Sigmoid colon (tissue), 7 donors: Measurements from ENCODE around the gene USP9X. TPM values are rescaled to one million over a fixed set of nuclear protein-coding genes. Genes with fewer than 3 reads are reported as not detected.
"Not testable (repeated sequence)": the region's sequence is repeated elsewhere in the genome, so short reads cannot be mapped to it uniquely, and the experiment has no call there.

Experiments used
- DNase-seq: peaks from one replicate; pipeline ENCODE4 v3.0.0-alpha.2; 2019
- H3K27ac ChIP-seq, 4 donors: fragments of 200-600 bp; sonication (generic); one replicate each; pipeline ENCODE4 v1.5.1; 2016 to 2019; ENCODE audit warnings: mild to moderate bottlenecking in 1 of 4
- H3K27me3 ChIP-seq, 3 donors: fragments of 200-600 bp; sonication (generic); one replicate each; pipeline ENCODE4 v1.5.1; 2019; ENCODE audit warnings: mild to moderate bottlenecking in 1 of 3
- H3K36me3 ChIP-seq, 4 donors: fragments of 200-600 bp; sonication (generic); one replicate each; pipeline ENCODE4 v1.5.1; 2016 to 2019
- H3K4me1 ChIP-seq, 4 donors: fragments of 200-600 bp; sonication (generic); one replicate each; pipeline ENCODE4 v1.5.1; 2017 to 2019
- H3K4me3 ChIP-seq, 4 donors: fragments of 200-600 bp; sonication (generic); one replicate each; pipeline ENCODE4 v1.5.1; 2017 to 2019; ENCODE audit warnings: mild to moderate bottlenecking in 2 of 4, moderate library complexity in 1 of 4
- H3K9me3 ChIP-seq, 4 donors: fragments of 200-600 bp in 3 of 4; sonication (generic) in 3 of 4; one replicate each; pipeline versions ENCODE4 v1.5.1 to v1.6.1; 2013 to 2019
- EP300 ChIP-seq, 4 donors: sonication (generic); formaldehyde crosslinking; IDR thresholded peaks; one replicate each; pipeline ENCODE4 v1.6.1; 2017; ENCODE audit warnings: antibody characterized with exemption in 4 of 4
- POLR2A ChIP-seq, 2 donors: fragments of 450-650 bp; IDR thresholded peaks; one replicate each; pipeline ENCODE4 v1.6.1; 2016; ENCODE audit warnings: antibody characterized with exemption in 2 of 2, mild to moderate bottlenecking in 2 of 2, moderate library complexity in 2 of 2
- POLR2AphosphoS5 ChIP-seq, 4 donors: sonication (generic); formaldehyde crosslinking; IDR thresholded peaks; one replicate each; pipeline ENCODE4 v1.6.1; 2017; ENCODE audit warnings: antibody characterized with exemption in 4 of 4
- WGBS, 2 donors: extraction: QIAGEN DNeasy Blood & Tissue Kit; methylation state at CpG; one replicate each; pipeline ENCODE4 v1.1.7; 2013; 5-methylcytosine and 5-hydroxymethylcytosine counted together
- intact Hi-C: fragments of 100-400 bp; cut with DNase I; formaldehyde crosslinking; loops from one replicate; pipeline ENCODE4 v1.15.1; 2023
- polyA plus RNA-seq, 3 donors: library from polyadenylated mRNA; stranded (reverse); fragments of 200-250 nt; gene quantifications; one replicate each; pipeline ENCODE4 v1.2.3, GENCODE V29; 2013
- total RNA-seq, 4 donors: library from RNA; depleted of rRNA; stranded (reverse); fragments of >200 nt; gene quantifications; one replicate each; pipeline ENCODE4 v1.1.0, GENCODE V29; 2016
- TF ChIP-seq, protein P1 (sequence below), 4 experiments: fragments of 450-650 bp in 3 of 4; fragments of 200-600 bp in 1 of 4; IDR thresholded peaks; one replicate each; pipeline ENCODE4 v1.5.1; 2016 to 2019; ENCODE audit warnings: antibody characterized with exemption in 4 of 4, mild to moderate bottlenecking in 3 of 4, moderate library complexity in 2 of 4
- donor health status: healthy with polysubstance abuse.
- donor health status: Bipolar disorder and iron deficiency.
- donor health status: healthy.

The USP9X gene
- total and polyA plus RNA-seq, 7 donors, result 9.6 to 84.5 (median 64.3) TPM

DNA sequence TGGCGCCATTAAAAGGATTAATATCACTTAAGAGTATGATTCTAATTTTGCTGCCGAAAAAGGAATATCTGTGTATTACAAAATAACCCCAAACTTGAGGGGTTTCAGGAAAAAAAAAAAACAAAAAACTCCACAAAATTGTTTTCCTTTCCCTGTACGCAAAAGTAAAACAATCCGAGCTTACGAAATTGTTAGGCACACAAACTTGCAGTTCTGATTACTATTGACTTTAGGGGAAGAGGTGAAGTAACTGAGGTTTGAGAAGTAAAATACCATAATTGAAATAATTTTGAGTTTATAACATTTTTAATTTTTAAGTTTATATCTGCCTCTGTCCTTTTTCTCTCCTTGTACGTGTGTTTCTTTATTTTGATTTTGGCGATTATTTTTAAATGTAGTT lies 64.8 kb downstream of the USP9X start:
- no peak overlapping the region for H3K4me3 ChIP-seq
- H3K9me3 ChIP-seq, result no peaks in the 10 kb centered on the region
- peaks cover 0 to 19% (median 2%) of the 10 kb centered on the region in 4 donors for H3K36me3 ChIP-seq
- 79 to 82% methylated on average over 7 of the region's 7 CpGs for WGBS, 2 donors
- H3K27me3 ChIP-seq, result no peaks in the 10 kb centered on the region
- TF ChIP-seq EP300 (IDR thresholded peaks at IDR 0.05), result no peak
- TF ChIP-seq, protein P1, sequence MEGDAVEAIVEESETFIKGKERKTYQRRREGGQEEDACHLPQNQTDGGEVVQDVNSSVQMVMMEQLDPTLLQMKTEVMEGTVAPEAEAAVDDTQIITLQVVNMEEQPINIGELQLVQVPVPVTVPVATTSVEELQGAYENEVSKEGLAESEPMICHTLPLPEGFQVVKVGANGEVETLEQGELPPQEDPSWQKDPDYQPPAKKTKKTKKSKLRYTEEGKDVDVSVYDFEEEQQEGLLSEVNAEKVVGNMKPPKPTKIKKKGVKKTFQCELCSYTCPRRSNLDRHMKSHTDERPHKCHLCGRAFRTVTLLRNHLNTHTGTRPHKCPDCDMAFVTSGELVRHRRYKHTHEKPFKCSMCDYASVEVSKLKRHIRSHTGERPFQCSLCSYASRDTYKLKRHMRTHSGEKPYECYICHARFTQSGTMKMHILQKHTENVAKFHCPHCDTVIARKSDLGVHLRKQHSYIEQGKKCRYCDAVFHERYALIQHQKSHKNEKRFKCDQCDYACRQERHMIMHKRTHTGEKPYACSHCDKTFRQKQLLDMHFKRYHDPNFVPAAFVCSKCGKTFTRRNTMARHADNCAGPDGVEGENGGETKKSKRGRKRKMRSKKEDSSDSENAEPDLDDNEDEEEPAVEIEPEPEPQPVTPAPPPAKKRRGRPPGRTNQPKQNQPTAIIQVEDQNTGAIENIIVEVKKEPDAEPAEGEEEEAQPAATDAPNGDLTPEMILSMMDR (IDR thresholded peaks at IDR 0.05), result no peak
- H3K27ac ChIP-seq, result no peak overlapping the region
- intact Hi-C loops, result no loop called here
- DNase-seq, result no peak
- peaks cover 0 to 13% (median 0%) of the 10 kb centered on the region in 4 donors for H3K4me1 ChIP-seq

DNA sequence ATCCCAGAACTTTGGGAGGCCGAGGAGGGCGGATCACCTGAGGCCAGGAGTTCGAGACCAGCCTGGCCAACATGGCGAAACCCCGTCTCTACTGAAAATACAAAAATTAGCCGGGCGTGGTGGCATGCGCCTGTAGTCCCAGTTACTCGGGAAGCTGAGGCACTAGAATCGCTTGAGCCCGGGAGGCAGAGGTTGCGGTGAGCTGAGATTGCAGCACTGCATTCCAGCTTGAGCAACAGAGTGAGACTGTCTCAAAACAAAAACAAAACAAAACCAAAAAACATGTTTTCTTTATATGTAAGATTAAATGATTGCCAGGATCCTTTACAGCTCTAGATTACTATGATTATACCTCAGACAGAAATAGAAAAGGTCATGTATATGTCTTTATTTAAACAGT lies 66.5 kb downstream of the USP9X start:
- DNase-seq, H3K27ac ChIP-seq, H3K4me3 ChIP-seq, intact Hi-C loops, H3K4me1 ChIP-seq, H3K9me3 ChIP-seq, H3K27me3 ChIP-seq: not testable (repeated sequence)
- peaks cover 0 to 22% (median 2%) of the 10 kb centered on the region in 4 donors for H3K36me3 ChIP-seq
- WGBS, 2 donors, result 89 to 93% methylated on average over 12 of the region's 12 CpGs

DNA sequence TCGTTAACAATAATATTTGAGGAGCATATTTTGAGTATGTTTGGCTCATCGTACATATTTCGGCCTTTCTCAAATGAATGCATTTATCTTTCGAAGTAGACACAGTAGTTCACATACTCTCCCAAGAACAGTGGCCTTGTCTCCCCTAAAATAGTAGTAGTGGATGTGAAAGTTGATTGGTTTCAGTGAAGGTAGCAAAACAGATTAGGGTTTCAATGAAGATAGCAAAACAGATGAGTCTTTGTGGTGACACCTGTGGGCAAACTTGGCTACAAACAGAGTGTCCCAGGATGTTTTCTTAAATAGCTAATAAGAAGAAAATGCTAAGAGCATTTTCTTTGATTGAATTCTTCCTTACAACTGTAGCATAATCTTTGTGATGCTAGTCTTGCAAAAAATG lies 67.0 kb downstream of the USP9X start:
- Histone ChIP-seq H3K4me3 (no peak overlapping the region), H3K36me3 (peaks cover 0 to 27% (median 2%) of the 10 kb centered on the region in 4 donors), H3K27me3 (no peaks in the 10 kb centered on the region), H3K4me1 (peaks cover 0 to 8% (median 0%) of the 10 kb centered on the region in 4 donors), H3K9me3 (no peaks in the 10 kb centered on the region), H3K27ac (no peak overlapping the region)
- TF ChIP-seq POLR2A (IDR thresholded peaks at IDR 0.05), result no peak
- TF ChIP-seq, protein P1 (IDR thresholded peaks at IDR 0.05), result no peak
- DNase-seq, result no peak
- intact Hi-C loops, result no loop called here
- WGBS, 2 donors, result 95 to 98% methylated on average over 4 of the region's 4 CpGs

DNA sequence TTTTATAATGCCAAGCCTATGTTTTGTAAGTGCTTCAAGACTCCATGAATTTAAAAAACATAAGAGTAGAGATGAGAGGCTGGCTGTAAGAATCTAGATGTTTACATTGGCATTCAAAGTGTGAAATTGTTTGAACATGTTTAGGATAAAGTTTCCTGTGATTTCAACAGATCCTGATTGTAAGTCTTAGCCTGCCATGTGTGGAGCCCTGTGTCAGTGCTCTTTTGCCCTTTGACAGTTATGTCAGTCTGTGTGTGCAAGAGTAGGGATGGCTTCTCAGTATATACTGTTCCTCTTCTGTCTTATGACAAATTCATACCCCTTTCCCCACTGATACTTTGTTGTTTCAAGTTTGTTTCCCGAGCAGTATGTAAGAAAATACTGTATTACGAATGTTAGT lies 68.2 kb downstream of the USP9X start:
- no peak for TF ChIP-seq POLR2A (IDR thresholded peaks at IDR 0.05)
- TF ChIP-seq, protein P1 (IDR thresholded peaks at IDR 0.05), result no peak
- TF ChIP-seq EP300 (IDR thresholded peaks at IDR 0.05), result no peak
- no peaks in the 10 kb centered on the region for H3K9me3 ChIP-seq
- H3K36me3 ChIP-seq, result peaks cover 0 to 26% (median 2%) of the 10 kb centered on the region in 4 donors
- no peaks in the 10 kb centered on the region for H3K27me3 ChIP-seq
- H3K27ac ChIP-seq, result no peak overlapping the region
- peaks cover 0 to 7% (median 0%) of the 10 kb centered on the region in 4 donors for H3K4me1 ChIP-seq
- WGBS, 2 donors, result 80 to 86% methylated on average over 2 of the region's 2 CpGs
- intact Hi-C loops, result no loop called here
- no peak overlapping the region for H3K4me3 ChIP-seq
- DNase-seq, result no peak

DNA sequence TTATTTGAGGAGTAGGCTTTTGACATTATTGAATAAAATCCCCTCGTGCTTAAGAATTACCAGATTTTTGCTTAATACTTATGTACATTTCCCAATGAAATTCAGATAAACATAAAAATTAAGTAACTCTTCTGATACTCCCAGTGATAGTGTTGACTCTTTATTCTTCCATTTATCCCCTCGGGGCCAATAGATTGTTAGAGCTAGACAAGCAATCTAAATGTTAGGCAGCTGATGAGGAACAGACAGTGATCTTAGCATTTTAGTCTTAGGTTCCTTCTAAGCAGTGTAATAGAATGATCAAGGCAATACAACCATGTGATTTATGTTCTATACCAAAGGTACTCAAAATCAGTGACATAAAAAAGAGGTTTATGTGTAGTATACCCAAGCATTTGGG lies 68.7 kb downstream of the USP9X start:
- Histone ChIP-seq H3K4me1 (peaks cover 0 to 2% (median 0%) of the 10 kb centered on the region in 4 donors), H3K27me3 (no peaks in the 10 kb centered on the region), H3K36me3 (peaks cover 0 to 21% (median 2%) of the 10 kb centered on the region in 4 donors), H3K9me3 (no peaks in the 10 kb centered on the region), H3K27ac (no peak overlapping the region), H3K4me3 (no peak overlapping the region)
- 86 to 90% methylated on average over 2 of the region's 2 CpGs for WGBS, 2 donors
- TF ChIP-seq POLR2AphosphoS5 (IDR thresholded peaks at IDR 0.05), result no peak
- TF ChIP-seq, protein P1 (IDR thresholded peaks at IDR 0.05), result no peak
- no peak for TF ChIP-seq EP300 (IDR thresholded peaks at IDR 0.05)
- no peak for TF ChIP-seq POLR2A (IDR thresholded peaks at IDR 0.05)
- intact Hi-C loops, result no loop called here
- DNase-seq, result no peak
